Raji (cell line): Measurements from ENCODE around the gene IGF2BP1.

ENCODE experiments used
- POLR2A ChIP-seq: IDR thresholded peaks from 2 replicates; pipeline ENCODE4 v1.6.1; 2011; ENCODE audit warnings: low read depth, low read length, control low read depth; ENCODE audit not compliant: insufficient read depth

Gene IGF2BP1

GRCh38 chr17:48992444-48992843, 4.7 kb upstream of the IGF2BP1 start:
- no peak for TF ChIP-seq POLR2A

GRCh38 chr17:48993305-48993704, 3.9 kb upstream of the IGF2BP1 start:
- TF ChIP-seq POLR2A: no peak

DNA sequence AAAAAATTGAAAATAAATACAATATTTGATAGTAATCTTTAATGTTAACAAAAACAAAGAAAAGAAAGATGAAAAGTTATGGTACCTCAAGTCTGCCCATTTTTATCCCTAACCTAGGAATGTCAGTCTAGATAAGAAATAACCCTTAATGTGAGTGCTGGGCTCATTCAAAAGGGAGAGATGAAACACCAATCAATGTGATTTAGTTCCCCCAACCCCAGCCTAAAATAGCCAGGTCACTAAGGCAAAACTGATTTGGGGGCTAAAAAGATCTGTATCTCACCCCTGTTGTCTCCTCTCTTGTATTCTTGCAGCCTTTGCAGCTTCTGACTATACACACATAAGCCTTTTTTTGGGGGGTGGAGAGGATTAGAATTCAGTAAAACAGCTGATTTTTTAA, 3.2 kb upstream of the IGF2BP1 start:
- no peak for TF ChIP-seq POLR2A

DNA sequence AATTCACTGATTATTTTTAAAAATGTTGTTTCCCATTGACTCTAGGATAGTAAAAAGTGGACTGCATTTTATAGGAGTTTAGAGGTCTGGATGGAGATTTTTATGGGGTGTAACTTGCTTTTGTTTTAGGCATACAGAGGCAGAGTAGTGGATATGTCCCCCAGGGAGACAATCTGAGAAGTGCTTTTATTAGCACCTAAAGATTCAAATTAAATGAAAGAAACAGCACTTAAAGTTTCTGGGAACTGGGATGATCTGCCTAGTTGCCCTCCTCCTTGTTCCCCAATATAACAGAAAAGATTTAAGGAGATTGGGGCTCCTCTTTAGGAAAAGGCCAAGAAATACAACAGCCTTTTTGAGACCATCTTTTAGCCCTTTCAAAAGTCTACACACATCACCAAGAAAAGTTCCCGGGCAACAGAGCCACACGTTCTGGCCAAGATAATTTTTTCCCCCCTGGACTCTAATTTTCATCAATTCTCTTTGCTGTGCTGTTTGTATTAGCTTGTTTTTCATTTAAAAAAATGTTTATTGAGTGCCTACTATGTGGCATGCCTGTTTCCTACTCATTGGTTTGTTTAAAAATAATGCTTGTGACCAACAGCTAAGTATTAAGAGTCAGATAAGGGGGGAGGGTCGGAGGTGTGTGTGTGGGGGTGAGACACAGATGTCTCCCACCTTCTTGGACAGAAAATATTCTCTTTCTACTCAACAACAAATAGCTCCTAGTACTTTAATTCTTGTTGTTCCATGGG, 2.5 kb upstream of the IGF2BP1 start:
- TF ChIP-seq POLR2A: no peak

DNA sequence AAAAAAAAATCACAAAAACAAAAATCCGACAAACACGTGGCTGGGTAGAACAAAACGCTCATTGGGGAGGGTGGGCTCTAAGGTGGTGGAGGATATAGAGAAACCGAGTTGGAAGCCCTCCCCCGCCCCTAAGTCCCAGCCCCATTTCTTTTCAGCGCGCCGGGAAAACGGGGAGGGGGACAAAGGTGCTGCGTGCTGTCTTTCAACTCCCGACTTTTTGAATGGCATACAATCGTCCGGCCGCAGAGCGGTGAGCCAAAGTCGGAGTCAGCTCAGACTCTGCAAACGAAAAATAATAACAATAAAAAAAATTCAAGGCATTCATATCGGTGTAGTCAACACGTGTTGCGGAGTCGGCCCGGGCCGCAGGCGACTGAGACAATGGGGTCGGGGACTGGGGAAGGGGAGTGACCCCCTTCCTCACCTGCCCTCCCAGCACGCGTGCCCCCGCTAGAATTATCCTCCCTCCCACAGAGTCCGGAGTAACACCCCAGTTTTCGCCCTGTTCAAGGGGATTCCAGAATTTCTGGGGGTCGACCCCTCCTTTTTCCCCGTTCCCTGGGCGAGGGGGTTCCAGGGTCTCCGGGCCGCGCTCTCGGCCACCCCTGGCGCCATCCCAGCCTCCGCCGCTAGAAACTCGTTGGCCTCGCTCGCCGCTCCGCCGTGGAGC, 1.7 kb upstream of the IGF2BP1 start:
- TF ChIP-seq POLR2A: no peak

DNA sequence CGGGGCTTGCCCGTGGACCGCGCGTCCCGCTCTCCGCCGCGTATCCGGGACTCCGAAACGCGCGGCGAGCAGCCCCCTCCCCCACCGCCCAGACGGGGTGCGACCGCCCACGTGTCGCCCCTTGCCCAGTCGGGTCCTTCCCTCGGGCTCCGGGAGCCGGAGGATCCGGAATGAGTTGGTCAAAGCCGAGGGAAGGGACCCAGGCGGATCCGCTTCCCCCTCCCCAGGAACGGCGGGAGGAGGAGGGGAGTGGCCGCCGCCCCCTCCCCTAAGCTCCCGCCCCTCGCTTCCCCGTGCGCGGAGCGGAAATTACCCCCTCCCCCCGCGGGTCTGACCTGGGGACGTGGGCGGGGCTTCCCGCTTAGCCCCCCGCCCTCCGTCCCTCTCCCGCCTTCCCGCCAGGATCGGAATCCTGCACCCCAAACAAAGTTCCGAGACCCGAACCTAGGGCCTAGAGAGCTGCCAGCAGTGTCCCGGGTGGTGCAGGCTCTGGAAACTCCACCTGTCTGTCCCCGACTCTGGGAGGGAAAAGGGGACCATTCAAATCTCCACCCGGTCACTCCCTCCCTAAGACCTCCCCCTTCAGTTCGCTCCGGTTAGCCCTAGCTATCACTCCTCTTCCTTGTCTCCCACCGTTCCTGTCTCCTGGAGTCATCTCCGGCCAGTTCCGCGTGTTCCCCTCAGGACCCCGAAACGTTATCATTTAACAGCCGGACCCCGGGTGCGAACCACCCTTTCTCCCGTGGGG, 1.0 kb upstream of the IGF2BP1 start:
- no peak for TF ChIP-seq POLR2A

GRCh38 chr17:48996722-48997102, 473 bp upstream of the IGF2BP1 start:
- no peak for TF ChIP-seq POLR2A

GRCh38 chr17:48997827-48998586, 822 bp downstream of the IGF2BP1 start:
- TF ChIP-seq POLR2A: no peak

DNA sequence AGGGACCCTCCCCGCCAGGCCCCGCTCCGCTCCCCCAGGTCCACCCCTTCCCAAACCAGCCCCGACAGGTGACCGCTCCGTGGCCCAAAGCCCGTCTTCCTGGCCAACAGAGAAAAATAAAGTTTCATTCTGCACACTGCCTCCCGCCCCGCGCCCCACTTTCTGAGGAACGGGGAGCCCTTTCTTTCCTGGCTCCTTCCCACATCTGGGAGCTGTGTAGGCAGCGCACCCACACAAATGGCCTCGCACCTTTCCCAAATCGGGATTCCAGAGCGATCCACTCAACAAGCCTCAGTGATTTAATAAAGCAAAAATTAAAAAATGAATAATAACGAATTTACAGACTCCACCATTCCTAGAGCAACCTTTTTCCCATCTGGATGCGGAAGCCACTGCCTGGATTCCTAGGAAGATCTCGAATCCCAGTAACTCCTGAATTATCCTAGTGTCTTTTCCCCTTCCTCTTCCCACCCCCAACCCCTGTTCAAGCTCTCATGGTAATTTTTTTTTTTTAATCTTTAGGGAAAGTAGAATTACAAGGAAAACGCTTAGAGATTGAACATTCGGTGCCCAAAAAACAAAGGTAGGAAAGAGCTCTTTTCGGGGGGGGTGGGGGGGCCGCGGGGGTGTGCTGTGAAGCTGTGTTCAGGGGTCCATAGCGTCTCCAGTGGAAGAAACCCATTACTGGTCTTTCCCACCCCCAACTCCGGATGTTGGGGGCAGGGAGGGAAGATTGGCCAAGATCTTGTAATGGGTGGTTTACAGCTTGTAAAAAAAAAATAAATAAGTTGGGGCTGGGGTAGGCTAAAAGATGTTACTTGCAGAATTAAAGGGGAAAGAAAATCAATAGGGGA, 1.6 kb downstream of the IGF2BP1 start:
- no peak for TF ChIP-seq POLR2A

DNA sequence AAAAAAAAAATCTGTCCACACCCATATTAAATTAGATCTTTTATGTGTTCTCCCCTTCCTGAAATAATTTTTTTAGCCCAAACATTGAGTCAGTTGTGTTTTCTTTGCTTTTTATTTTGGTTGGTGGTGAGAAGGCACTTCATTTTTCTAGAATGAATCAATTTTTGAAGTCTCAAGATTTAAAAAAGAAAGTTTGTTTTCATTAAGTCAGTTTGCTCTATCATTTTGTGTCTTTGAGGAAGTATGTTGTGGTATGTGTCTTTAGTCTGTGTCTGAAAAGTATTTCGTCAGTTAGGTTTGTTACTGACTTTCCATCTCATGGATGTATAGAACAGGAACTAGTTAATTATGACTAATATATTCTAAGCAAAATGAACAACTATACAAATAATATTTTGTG, 3.8 kb downstream of the IGF2BP1 start:
- TF ChIP-seq POLR2A: no peak

DNA sequence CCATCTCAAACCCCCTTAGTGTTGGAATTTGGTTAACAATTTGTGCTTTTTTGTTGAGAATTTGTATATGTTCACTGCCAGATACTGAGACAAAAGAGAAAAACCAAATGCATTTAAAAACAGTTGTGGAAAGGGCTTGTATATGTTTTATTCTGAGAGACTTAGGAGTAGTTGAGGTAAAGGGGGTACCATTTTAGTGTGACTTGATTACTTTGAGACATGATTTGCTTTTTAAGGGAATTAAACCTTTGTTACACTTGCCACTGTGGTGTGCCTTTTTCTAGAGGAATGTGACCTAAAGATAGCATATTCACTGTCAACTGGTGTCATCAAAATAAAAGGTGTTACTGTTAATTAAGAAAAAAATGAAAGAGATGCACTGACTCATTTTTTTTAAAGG, 4.5 kb downstream of the IGF2BP1 start:
- TF ChIP-seq POLR2A: no peak

- no peak for TF ChIP-seq POLR2A
Observed at GRCh38 chr17:49002331-49002730, 5.1 kb downstream of the IGF2BP1 start.

DNA sequence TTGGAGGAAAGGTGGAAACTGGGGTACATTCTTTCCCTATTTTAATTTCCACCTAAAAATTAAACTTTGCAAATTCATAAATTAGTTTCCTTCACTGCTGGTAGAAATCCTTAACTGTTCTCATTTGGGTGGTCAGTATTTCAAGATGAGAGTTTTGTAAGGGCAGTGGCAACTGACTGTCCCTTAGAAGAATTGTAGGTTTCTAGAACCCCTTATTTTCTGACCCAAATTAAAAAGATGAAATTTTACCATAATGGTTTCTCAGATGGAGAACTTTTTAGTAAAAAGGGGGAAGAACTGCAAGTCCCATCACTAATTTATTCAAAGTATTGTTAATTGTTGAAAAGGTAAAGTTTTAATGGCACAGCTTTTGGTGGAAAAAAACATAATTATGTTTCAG, 5.6 kb downstream of the IGF2BP1 start:
- TF ChIP-seq POLR2A: no peak

DNA sequence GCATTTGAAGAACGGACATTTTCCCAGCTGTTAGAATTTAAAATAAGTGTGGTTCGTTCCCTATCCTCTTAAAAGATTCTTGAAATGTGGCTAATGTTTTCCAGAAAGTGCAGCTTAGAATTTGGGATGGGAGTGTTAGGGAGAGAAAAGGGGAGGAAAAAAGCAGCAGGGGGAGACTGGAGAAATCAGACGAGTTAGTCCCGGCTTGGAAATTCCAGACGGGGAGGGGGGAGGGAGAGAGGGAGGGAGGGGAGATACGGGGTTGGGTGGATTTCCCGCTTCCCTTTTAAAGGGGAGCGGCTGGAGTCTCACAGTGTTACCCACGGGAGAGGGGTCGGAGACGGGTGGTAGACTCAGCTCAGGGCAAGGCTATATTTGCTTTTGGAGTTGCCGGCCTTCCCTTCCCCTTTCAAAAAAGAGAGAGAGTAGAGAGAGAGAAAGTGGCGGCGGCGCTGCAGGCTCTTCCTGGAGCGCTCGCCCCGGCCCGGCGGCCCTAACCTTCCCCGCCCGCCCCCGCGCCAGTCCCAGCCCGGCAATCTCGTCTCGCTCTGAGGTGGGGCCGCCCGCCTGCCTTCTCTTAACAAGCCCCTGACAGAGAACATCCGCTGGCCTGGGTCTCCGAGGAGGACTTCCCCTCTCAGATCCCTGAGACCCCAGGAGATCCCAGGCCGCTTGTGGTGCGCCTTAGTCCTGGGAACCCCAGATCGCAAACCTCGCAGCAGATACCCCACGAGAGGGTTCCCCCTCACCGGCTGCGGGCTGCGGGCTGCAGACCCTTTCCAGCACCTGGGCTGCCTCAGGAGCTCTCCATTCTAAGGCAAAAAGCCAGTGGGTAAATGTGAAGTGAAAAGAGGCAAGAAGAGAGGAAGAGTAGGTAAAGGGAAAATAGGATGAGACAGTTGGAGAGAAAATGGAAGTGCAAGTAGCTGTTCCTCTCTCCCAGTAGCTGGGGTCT, 6.6 kb downstream of the IGF2BP1 start:
- TF ChIP-seq POLR2A: no peak

- TF ChIP-seq POLR2A: no peak
Observed at GRCh38 chr17:49005140-49005539, 8.0 kb downstream of the IGF2BP1 start.
